Measurements from ENCODE around the gene RAD50. TPM values are rescaled to one million over a fixed set of nuclear protein-coding genes. Genes with fewer than 3 reads are reported as not detected.

RAD50 gene
- total RNA-seq, 4 donors from 2014 or later = 24.0 to 39.9 (median 29.3) TPM

DNA sequence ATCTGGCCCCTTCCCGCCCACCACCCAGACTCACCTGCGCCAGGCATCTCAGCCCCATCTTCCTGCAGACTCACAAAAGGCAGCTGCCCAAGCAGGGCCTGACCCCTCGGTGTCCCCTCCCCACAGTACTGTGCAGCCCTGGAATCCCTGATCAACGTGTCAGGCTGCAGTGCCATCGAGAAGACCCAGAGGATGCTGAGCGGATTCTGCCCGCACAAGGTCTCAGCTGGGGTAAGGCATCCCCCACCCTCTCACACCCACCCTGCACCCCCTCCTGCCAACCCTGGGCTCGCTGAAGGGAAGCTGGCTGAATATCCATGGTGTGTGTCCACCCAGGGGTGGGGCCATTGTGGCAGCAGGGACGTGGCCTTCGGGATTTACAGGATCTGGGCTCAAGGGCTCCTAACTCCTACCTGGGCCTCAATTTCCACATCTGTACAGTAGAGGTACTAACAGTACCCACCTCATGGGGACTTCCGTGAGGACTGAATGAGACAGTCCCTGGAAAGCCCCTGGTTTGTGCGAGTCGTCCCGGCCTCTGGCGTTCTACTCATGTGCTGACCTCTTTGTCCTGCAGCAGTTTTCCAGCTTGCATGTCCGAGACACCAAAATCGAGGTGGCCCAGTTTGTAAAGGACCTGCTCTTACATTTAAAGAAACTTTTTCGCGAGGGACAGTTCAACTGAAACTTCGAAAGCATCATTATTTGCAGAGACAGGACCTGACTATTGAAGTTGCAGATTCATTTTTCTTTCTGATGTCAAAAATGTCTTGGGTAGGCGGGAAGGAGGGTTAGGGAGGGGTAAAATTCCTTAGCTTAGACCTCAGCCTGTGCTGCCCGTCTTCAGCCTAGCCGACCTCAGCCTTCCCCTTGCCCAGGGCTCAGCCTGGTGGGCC lies 103.1 kb downstream of the RAD50 start:
- no peaks in the 10 kb centered on the region for H3K36me3 ChIP-seq
- no peaks in the 10 kb centered on the region for H3K9me3 ChIP-seq
- H3K27ac ChIP-seq (replicated peaks in 1 of 4) = no peak overlapping the region
- no peak overlapping the region for H3K4me3 ChIP-seq
- peaks cover 12 to 18% (median 15%) of the 10 kb centered on the region in 4 donors for H3K4me1 ChIP-seq
- WGBS = 95% methylated on average over 21 of the region's 23 CpGs
- TF ChIP-seq CTCF (IDR thresholded peaks at IDR 0.05) = no peak
- no peak for TF ChIP-seq EP300 (IDR thresholded peaks at IDR 0.05)
- TF ChIP-seq POLR2AphosphoS5 (IDR thresholded peaks at IDR 0.05) = no peak
- no peak for TF ChIP-seq POLR2A (IDR thresholded peaks at IDR 0.05; ENCODE audit: low read depth)
- no peak for DNase-seq (ENCODE audit: extremely low spot score)
- intact Hi-C loops (cut with DNase I) = no loop called here
- H3K27me3 ChIP-seq = peaks cover 0 to 45% (median 13%) of the 10 kb centered on the region in 4 donors

GRCh38 chr5:132661231-132662003 lies 104.6 kb downstream of the RAD50 start:
- Histone ChIP-seq H3K27me3 (peaks cover 0 to 29% (median 6%) of the 10 kb centered on the region in 4 donors), H3K27ac (replicated peaks in 1 of 4) (no peak overlapping the region), H3K9me3 (no peaks in the 10 kb centered on the region), H3K4me1 (peaks cover 3 to 7% (median 5%) of the 10 kb centered on the region in 4 donors), H3K36me3 (no peaks in the 10 kb centered on the region), H3K4me3 (no peak overlapping the region)
- WGBS = 94% methylated on average over 7 of the region's 12 CpGs
- DNase-seq (ENCODE audit: extremely low spot score) = no peak
- TF ChIP-seq POLR2A (IDR thresholded peaks at IDR 0.05; ENCODE audit: low read depth) = no peak
- no peak for TF ChIP-seq CTCF (IDR thresholded peaks at IDR 0.05)
- TF ChIP-seq POLR2AphosphoS5 (IDR thresholded peaks at IDR 0.05) = no peak
- no peak for TF ChIP-seq EP300 (IDR thresholded peaks at IDR 0.05)
- intact Hi-C loops (cut with DNase I) = no loop called here

DNA sequence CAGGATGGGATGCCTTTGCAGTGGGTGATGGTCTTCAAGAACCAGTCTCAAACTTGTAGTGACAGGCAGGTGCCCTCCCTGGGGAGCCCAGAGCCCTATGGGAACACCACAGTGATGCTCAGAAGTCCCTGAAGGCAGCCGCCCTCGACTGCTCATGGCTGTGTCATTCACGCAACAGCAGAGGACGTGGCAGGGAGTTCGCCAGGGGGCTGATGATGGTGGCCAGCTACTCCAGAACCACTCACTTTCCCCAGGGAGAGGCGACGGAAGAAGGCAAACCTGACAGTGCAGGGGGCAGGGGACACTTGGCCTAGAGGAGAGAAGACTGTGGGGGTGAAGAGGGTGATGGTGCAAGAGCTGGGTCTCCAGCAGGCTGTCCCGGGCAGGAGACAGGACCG lies 105.2 kb downstream of the RAD50 start:
- WGBS = over 99% methylated on average over 9 of the region's 9 CpGs

More for the DNA sequence above, 105.2 kb downstream of the RAD50 start:
- H3K4me3 ChIP-seq = no peak overlapping the region
- DNase-seq (ENCODE audit: extremely low spot score) = no peak
- intact Hi-C loops (cut with DNase I) = no loop called here
- H3K9me3 ChIP-seq = no peaks in the 10 kb centered on the region
- H3K4me1 ChIP-seq = peaks cover 0 to 2% (median 0%) of the 10 kb centered on the region in 4 donors
- peaks cover 0 to 24% (median under 1%) of the 10 kb centered on the region in 4 donors for H3K27me3 ChIP-seq
- H3K36me3 ChIP-seq = no peaks in the 10 kb centered on the region
- TF ChIP-seq POLR2A (IDR thresholded peaks at IDR 0.05; ENCODE audit: low read depth) = no peak
- TF ChIP-seq EP300 (IDR thresholded peaks at IDR 0.05) = no peak
- no peak for TF ChIP-seq POLR2AphosphoS5 (IDR thresholded peaks at IDR 0.05)
- TF ChIP-seq CTCF (IDR thresholded peaks at IDR 0.05) = no peak
- no peak overlapping the region for H3K27ac ChIP-seq (replicated peaks in 1 of 4)

All from esophagus muscularis mucosa (tissue), 4 donors.